Activated gamma-delta T cell treated with Interleukin-2 at 50 U/mL for 16 hours (primary cell): ENCODE data around the gene FHOD3.

ENCODE experiments used
- DNase-seq: peaks from one replicate; pipeline ENCODE4 v3.0.0-alpha.2; 2020

FHOD3 gene

DNA sequence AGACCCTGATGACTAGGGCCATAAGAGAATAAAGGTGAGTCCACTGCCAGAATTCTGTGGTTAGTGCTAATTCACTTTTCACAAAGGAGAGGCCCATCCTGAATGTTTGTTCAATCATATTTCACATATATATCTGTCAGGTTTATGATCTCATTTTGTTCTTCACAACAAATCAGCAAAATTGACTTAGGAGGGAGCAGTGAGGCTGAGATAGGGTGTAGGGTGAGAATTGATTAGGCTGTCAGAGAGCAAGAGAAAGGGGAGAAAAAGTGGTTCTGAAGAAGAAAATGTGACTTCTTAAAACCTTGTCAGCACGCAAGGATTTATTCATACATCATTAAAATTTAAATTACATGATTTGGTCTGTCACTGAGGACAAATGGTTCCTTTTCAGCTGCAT lies 117.7 kb downstream of the FHOD3 start:
- DNase-seq: no peak

DNA sequence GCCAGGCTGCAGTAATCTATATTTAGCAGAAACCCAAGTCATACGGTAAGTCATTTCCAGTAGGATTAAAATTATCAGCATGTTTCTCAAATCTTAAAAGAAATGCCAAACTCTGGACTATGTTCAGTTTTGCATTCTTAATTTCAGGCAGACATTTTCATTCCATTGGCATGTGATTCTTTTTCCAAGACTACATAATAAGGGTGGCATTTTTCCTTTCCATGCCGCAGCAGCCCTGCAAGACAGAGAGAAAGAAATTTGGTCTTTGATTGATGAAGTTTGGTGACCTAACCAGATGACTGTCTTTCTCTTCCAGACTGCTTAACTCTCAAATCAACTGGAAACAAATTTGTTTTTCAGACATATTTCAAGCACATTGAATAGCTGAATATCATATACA lies 118.1 kb downstream of the FHOD3 start:
- no peak for DNase-seq

DNA sequence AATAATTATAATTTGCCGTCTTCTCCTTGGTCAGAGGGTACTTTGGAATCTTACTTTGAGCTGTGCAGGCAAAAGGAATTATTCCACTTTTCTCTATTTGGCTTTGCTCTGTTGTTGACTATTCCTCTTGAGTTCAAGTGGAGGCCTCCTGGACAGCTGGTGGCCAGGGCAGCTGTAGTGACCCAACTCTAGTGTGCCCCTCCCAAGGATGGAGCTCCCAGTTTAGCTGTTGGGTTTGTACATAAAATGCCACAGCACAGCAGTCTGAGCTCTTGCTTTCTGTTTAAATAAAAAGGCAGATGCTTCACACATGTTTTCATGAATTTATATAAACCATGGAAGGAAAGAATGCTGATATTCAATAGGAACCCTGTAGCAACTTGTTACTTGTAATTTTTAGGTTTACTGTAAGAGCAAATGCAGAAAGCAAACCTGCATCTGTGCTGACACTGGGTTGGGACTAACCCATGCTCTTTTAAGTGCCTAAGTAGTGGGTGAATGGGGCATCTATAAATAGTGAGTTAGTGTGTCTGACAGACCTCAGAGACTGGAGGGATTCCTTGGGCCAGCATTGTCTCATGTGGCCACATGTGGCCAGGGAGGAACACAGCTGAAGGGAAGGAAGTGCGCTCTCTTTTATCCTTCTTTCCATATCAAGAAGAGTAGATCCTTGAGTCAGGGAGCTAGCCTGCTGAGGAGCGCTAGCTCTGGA lies 121.8 kb downstream of the FHOD3 start:
- no peak for DNase-seq

DNA sequence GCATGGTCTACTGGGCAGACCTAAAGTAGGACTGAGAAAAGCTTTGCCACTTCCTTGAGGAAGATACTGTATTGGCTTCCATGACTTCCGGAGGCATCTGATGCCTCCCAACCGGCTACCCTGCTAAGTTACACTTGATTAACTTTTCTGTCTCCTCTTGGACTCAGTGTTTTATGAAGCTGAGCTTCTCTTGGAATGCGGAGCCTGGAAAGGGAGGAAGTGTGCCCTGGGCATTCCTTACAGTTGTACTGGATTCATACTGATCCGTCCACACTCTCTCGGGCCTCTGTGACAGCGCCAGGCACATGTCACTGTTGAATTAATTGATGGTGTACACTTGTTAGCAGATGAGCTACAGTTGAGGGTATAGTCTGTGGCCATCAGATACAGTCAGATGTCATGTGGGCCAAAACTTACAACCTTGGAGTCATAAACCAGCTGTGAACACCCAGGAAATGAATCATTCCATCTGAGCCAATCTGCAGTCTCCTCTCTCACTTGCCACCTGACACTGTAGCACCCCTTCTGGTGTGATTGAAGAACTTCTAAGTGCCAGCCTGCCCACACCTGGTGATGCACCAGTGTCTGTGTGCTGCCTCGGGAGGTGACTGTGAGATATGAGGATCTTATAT lies 122.5 kb downstream of the FHOD3 start:
- no peak for DNase-seq

DNA sequence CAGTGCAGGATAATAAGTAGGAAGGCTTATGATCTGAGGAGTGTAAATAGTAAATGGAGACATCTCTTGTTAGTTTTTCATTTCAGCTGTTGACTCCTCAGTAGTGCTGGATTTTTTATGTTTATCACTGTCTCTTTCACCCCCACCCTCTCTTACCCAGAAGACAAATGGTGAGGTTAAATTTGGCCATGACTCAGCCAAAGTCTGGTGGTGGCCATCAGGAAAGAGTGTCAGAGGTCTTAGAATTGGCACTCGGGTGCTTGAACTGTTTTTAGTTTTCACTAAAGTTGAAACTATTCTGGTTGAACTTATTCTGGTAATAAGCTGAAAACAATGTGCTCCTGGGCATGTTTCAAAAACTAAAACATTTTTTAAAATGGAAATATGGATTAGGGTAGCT lies 123.3 kb downstream of the FHOD3 start:
- DNase-seq: no peak

DNA sequence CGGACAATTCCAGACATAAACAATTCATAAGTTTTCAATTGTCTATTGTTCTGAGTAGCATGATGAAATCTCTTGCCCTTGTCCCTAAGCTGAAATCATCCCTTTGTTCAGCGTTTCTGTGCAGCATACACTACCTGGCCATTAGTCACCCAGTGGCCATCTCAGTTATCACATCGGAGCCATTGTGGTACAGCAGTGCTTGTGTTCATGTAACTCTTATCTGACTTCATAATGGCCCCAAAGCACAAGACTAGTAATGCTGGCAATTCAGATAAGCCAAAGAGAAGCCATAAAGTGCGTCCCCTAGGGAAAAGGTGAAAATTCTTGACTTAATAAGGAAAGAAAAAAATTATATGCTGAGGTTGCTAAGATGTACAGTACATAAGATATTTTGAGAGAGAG lies 127.2 kb downstream of the FHOD3 start:
- DNase-seq: no peak

DNA sequence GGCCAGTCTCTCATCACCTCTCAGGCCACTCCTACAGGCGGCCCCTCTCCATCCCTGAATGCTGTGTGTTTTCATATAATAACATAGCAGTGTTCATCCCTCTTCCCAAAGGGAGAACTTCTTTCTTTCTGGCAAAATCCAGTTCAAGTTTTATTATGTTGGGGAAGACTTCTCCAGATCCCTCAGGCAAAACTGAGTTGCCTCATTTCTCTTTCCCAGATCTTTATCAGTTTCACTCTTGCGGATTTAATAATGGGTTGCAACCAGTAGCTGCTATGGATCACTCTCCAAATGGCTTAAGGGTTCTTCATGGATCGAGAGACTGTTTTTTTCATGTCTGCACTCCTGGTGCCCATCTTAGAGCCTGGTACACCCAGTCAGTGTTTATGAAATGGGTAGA lies 129.9 kb downstream of the FHOD3 start:
- DNase-seq: no peak

DNA sequence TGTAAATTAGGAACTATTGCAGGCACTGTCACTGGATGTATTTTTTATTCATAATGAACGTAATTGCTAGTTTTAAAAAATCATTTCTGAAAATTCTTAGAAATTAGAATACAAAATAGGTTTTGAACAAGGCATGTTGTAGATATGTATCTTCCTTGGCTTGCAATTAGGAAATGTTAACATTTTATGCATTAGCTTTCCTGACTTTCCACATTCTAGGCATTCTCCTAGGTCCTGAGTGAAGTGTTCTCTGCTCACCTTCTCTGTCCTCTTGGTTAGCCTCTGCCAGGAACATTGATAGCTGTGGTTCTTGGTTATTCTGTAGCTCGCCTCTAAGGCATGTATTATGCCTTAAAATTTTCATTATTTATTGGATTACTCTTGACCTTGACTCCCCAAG lies 130.3 kb downstream of the FHOD3 start:
- no peak for DNase-seq

DNA sequence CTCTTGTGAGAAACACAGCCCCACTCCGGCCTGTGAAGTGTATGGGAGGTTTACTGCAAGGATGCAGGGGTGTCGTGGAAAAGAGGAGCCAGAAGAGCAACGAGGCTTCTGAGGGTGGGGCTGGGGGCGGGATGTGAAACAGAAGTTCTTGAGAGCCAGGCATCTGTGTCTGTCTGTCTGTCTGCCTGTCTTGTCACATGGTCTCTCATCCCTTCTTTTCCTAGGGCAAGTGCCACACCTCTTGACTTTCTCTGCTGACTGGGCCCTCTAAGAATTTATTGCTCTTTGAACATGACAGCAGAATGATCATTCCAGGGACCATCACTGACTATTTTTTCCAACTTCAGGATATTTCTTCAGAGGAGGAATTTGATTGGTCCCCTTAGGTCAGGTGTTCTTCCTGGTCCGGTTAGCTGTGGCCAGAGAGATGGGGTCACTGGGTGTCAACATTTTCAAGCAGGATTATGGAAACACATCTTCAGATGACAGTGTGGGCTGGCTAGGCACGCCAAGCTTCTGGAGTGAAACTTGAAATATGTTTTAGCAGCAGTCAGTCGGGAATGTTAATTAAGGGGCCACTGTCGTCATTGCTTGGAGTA lies 131.0 kb downstream of the FHOD3 start:
- no peak for DNase-seq

DNA sequence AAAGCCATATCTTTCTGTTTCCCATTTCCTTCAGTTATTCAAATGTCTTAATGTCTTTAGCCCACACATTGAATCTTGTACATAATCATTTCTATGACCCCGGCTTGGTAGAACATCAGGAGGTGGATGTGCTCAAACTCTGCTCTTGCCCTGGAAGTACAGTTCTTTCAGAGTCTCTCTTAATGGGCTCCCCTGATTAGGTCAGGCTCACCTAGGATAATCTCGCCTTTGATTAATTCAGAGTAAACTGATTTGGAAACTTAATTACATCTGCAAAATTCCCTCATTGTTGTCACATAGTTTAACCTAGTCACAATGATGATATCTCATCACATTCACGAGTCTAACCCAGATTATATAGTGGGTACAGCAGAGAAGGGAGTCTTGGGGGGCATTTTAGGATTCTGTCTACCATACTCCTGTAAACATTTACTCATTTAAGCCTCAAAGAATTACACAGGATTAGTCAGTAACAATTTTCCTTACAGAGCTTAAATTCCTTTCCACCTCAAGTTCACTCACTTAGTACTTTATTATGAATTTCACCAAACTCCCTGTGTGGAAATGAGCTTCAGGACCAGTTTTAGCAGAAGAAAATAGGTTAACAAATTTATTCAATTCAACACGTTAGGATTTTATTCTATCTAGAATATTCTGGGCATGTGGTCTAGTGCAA lies 135.5 kb downstream of the FHOD3 start:
- no peak for DNase-seq

DNA sequence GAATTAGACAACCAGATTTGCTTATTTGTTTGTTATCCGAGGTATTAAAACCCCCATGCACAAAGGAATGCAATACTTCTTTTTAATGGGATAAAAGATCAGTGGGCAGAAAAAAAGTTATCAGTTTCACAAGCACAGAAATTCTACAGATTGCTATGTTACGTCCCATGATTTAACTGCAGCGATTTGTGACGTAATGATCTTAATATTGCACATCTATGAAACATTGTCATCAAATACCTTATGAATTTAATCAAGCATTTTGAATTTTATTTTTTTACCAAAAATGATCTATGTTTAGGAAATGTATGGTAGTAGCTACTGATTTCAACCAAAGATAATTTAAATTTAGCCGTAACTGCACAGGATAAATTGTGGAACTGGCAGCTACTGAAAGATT lies 138.9 kb downstream of the FHOD3 start:
- no peak for DNase-seq

DNA sequence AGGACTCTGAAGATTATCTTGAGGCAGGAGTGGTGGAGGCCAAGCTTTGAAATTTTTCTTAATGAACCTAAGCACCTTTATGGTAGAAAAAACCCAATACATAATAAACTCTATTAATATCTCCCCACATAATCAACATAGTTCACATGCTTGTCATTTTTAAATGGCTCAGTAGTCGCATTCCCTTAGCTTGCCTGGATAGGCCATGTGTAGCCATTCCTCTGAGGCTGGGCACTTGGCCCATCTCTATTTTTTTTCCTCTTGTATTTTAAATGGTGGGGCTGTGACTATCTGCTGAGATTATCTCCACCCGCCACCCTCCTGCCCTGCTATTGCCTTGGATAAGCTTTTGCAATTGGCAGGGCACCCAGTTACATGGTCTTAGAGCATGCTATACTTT lies 143.1 kb downstream of the FHOD3 start:
- DNase-seq: no peak

DNA sequence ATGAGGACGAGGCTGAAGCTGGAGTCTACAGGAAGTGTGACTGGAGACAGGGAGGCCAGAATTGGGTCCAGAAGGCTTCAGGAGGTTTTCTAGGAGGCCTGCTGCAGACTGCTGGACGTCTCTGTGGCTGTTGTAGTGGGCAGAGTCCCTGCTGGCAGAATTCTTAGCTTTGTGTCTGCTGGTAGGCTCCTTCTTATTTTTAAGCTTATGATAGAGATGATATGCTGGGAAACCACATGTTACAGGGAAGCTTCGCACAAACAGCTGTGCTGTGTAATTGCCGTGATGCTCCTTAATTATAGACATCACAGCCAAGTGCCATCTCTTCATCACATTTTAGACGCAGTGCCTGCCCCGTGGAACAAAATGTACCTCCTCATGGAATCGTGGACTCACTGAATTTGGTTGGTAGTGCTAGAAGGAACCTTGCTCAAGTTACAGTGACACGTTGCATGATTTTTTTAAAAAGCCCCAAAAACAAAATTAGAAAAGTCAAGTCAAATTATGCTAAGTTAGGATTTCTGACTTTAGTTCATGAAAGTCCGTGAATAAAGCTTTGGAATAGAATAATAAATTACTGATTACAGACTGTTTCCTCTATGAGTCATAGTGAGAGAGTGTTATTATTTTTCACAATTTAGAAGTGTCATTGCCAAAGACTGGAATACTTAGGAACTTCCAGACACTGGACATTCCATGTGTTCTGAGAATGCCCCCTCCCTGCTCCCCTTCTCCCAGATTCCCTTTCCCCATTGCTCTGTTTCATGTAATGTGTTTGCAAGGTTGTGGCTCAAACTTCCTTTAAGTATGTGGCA lies 144.1 kb downstream of the FHOD3 start:
- no peak for DNase-seq

DNA sequence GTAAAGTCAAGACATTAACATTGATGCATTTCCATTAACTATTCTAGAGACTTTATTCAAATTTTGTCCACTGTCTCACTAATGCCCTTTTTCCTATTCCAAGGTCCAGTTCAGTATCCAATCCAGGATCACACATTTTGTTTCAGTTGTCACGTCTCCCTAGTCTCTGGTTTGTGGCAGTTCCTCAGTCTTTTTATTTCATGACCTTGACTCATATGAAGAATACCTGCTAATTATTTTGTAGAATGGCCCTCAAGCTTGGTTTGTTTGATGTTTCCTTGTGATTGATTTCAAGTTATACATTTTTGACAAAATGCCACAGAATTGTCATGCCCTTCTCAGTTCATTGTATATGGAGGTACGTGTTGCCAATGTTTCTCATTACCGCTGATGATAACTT lies 145.2 kb downstream of the FHOD3 start:
- no peak for DNase-seq

DNA sequence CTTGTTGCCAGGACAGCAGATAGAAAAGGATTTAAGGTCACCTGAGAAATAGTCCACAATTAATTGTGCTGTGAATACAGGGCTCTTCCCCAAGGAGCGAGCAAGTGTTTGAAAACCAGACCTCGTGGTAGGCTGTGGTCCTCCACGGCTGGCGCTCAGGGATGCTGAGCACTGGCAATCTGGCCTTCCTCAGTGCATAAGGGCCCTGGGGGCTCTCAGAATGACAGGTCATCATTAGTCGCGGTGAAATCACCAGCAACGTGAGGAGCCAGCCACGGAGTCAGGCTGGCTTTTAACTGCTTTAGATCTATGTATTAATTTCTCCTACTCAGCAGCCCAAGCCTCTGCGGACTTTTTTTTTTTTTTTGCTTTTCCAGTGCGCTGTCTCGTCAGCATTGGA lies 148.5 kb downstream of the FHOD3 start:
- DNase-seq: no peak

DNA sequence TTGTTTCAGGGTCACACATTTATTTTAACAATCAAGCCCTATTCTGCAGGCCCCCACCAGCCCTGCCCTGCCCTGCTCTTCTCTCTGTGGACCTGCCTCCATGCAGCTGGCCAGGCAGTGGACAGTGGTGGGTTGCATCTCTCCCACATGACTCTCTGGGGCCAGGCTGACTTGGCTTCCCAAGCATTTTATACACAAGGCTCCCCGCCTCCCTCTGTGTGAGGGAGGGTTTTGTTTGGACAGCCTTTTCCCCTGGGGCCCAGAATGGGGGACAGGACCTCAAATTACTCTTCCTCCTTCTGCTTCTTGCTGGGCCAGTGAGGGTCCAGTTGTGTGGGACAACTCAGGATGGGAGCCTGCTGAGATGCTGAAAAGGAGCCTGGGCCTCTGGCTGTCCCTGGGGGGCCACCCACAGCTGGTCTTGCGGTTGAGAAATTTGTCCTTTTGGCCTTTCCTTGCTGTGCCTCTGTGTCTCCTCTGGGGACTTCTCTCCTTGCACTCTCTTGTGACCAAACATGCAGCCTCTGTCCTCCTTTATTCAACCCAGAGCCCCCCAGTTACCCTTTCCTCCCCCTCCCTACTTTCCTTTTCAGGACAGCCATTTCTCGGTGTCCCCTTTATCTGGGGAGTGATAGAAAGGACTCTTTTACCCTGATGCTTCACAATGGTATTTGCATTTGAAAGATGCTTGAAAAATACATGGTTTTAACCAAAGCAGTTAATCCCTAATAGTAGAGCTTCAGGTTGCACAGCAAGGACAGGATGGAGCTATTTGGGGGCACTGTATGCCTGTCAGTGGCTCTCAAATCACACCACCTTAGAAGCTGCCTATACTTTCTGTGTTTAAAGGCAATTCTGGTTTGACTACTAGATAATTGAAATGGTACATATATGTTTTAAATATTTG lies 151.1 kb downstream of the FHOD3 start:
- no peak for DNase-seq

DNA sequence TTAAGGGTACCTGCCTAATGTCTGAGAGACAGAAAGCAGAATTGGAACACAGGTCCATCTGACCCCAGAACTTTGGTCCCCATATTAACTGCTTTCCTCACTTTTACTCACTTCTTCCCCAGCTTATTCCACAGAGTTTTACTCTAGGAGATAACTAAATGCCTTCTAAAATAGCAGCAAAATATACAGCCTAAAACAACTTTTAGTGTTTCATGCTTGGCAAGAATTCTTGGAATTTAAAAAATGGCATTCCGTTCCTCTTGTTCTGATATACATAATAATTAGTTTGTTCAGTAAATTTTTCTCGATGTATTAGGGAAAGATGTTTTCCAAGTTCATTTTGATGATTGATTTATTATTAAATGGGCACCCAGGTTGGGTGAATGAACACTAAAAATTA lies 151.9 kb downstream of the FHOD3 start:
- no peak for DNase-seq

DNA sequence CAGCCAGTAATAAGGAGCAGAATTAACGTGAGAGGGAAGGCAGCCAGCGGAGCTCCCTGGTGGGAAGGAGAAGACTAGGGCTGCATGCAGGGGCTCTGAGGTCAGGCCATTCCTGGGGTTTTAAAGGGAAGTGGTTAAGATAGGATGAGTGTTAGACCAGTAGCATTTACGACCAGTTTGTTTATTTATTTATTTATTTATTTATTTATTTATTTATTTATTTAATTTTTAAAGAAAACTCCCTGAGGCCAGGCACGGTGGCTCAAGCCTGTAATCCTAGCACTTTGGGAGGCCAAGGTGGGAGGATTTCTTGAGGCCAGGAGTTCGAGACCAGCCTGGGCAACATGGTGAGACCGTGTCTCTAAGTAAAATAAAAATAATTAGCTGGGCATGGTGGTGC lies 152.8 kb downstream of the FHOD3 start:
- DNase-seq: no peak

DNA sequence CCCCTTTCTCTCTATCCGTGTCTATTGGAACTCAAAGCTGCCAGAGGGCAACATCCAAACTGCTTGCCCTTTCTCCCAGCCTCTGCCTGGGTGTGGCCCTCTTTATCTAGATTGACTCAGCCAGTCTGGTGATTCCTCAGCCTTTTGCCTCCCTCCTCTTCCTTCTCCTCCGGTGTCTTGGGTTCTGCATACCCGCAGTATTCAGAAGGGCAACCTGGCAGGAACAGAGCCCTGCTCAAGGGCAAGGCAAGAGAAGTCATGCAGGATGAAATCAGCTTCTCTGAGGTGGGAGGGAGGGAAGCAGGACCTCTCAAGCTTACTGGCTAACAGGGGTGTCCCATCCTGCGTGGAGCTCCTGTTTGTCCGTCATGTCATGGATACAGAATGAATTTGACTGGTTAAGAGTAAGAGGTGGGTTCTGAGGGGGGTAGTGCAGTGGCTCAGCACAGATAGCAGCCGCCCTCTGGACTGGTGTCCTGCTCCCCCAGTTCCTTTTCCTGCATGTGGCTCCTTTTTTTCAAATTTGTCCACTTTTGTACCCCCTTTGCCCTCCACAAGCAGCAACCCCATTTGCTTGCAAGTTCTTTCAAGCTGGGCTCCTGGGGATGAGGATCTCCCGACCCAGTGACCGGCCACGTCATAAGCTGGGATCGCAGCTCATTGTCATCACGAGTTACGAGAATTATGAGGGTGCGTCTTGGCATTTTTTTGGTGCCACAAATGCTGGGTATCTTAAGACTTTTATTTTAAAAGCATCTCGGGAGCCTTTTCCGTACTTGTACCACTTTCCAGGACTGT lies 154.1 kb downstream of the FHOD3 start:
- no peak for DNase-seq

DNA sequence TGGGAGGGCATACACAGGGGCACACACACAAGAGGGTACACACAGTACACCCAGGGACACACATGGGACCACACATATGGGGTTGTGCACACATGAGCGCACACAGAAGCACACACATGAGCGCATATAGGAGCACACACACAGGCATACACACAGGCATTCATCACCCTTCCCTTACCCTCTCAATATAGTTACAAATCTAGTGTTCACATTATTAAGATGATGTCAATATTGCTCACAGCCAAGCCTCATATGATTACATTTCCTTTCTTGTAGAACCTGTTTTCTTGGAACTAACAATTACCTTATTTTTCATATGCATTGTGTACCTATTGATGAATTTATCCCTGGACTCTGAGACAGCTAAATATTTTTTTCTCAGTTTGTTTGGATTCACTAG lies 156.7 kb downstream of the FHOD3 start:
- DNase-seq: no peak

DNA sequence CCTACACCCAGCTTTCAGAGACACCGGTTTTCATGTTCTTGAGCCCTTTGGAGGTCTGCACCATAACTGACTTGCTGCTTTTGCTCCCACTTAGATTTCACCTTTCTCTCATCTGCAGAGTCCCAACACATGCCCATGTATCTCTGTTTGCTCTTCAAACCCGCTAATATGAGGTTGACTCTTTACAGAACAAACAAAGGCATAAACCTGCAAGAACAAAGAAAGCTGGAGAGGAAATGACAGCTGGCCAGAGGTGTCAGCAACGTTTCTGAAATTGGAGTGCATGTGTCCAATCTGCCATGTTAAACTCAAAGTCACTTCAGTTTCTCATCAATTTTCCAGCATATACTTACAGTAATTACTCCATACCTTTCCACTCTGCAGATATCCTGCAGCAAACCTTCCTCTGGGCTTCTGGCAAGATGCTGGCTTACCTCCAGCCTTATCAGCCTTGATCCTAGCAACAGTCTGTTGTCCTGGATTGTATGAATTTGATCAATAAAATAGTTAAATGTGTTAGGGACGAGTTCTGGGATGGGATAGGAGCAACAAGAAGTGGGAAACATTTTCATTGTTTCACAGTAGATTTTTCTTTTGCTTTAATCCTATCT lies 157.4 kb downstream of the FHOD3 start:
- no peak for DNase-seq
